HG03354 (cell line): Measurements from ENCODE around the gene PCNP.
"Not testable (repeated sequence)": the region's sequence is repeated elsewhere in the genome, so short reads cannot be mapped to it uniquely, and the experiment has no call there.

Experiments
- ATAC-seq: cut with Tn5 transposase; IDR thresholded peaks from one replicate; pipeline ENCODE4 v1.9.1; 2021; ENCODE audit warnings: mild to moderate bottlenecking; ENCODE audit not compliant: unreplicated experiment, poor library complexity, severe bottlenecking

PCNP gene

GRCh38 chr3:101631098-101631796 lies 57.3 kb downstream of the PCNP start:
- no peak for ATAC-seq

DNA sequence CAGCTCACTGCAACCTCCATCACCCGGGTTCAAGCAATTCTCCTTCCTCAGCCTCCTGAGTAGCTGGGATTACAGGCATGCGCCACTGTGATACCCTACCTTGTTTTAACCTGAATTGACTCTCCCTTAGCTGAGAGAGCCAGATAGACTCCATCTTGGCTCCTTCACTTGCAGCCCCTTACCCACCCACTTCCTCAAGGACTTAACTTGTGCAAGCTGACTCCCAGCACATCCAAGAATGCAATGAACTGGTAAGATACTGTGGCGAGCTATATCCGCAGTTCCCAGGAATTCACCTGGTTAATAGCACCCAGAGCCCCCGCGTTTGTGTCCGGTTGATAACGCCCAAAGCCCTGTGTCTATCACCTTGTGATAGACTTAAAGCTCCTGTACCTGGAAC lies 58.0 kb downstream of the PCNP start:
- ATAC-seq: not testable (repeated sequence)

GRCh38 chr3:101632586-101632985 lies 58.6 kb downstream of the PCNP start:
- no peak for ATAC-seq

- ATAC-seq: no peak
Observed at GRCh38 chr3:101633186-101633585, 59.2 kb downstream of the PCNP start.

GRCh38 chr3:101634591-101635196 lies 60.7 kb downstream of the PCNP start:
- no peak for ATAC-seq

DNA sequence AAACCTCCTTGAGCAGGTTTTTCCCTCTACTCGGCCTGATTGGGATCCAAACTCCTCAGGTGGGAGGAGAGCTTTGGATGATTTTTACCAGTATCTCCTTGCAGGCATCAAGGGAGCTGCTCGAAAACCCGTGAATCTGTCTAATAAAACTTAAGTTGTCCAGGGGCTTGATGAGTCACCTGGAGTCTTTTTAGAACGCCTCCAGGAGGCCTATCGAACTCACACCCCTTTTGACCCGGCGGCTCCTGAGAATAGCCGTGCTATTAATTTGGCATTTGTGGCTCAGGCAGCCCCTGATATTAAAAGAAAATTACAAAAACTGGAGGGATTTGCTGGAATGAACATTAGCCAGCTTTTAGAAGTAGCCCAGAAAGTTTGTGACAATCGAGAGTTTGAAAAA lies 61.4 kb downstream of the PCNP start:
- ATAC-seq: no peak

DNA sequence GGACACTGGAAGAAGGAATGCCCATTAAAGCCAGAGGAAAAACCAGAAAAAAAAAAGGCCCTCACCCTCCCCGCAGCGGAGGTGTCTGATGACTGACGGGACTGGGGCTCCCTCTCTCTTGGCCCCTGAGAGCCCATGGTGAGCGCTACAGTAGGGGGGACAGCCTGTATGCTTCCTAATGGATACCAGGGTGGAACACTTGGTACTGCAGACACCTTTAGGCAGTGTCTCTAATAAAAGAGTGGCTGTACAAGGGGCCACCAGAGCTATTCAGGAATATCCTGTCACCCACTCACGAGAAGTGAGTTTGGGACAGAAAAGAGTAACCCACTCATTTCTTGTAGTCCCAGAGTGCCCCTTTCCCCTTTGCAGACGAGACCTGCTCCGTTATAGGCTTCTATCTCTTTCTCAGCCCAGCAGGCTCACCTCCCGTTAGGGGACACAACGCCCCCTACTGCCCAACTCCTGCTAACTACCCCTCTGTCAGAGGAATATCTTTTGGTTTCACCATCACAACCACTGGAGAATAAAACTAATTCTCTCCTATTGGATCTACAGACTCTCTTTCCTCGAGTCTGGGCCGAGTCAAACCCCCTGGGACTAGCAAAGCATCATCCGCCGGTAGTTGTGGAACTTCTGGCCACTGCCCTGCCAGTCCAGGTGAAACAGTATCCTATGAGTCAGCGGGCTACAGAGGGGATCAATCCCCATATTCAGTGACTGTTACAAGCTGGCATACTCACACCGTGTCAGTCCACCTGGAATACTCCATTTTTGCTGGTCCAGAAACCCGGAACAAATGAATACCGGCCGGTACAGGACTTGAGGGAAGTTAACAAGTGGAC lies 62.2 kb downstream of the PCNP start:
- peak; percentile 96 for ATAC-seq

DNA sequence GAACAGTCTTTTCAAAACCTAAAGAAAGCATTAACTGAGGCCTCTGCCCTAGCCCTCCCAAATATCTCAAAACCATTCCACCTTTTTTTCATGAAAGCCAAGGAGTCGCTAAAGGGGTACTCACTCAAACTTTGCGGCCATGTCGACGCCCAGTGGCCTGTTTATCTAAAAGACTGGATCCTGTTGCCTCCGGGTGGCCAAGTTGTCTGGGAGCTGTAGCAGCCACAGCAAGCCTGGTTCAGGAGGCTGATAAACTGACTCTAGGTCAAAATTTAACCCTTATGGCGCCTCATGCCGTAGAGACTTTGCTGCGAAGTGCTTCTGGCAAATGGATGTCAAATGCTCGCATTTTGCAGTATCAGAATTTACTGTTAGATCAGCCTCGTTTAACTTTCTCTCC lies 63.5 kb downstream of the PCNP start:
- ATAC-seq: no peak

DNA sequence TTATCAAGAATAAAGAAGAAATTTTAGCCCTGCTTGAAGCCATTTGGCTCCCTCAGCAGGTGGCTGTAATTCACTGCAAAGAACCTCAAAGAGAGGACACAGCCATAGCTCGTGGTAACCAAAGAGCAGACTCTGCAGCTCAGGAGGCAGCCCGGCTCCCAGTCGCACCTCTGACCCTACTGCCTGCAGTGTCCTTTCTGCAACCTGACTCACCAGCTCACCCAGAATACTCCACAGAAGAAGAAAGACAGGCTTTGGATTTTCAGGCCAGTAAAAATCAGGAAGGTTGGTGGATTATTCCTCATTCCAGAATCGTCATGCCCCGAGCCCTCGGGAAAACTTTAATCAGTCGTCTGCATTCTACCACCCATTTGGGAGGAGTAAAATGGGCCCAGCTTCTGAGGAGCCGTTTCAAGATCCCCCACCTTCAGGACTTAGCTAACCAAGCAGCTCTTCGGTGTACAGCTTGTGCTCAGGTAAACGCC lies 64.3 kb downstream of the PCNP start:
- no peak for ATAC-seq

- no peak for ATAC-seq
Observed at GRCh38 chr3:101639280-101639963, 65.4 kb downstream of the PCNP start.

DNA sequence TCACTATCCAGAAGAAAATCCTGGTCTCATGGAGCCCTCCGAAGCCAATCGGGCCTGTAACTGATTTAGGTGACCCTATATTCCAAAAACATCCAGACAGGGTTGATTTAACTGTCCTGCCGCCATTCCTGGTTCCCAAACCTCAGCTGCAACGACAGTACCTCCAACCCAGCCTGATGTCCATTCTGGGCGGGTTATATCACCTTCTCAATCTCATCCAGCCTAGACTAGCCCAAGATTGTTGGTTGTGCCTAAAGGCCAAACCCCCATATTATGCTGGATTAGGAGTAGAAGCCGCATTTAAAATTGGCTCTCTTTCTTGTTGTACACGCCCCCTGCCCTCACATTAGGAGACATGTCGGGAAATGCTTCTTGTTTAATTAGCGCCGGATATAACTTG lies 66.3 kb downstream of the PCNP start:
- no peak for ATAC-seq

- not testable (repeated sequence) for ATAC-seq
Observed at GRCh38 chr3:101641397-101642115, 67.6 kb downstream of the PCNP start.

DNA sequence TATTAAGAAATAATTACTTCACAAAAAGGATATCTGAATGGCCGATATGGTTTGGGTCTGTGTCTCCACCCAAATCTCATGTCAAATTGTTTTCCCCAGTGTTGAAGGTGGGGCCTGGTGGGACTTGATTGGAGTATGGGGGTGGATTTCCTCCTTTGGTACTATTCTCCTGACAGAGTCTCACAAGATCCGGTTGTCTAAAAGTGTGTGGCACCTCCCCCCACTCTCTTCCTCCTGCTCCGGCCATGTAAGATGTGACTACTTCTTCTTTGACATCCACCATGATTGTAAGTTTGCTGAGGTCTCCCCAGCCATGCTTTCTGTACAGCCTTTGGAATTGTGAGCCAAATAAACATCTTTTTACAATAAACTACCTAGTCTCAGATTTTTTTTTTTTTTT lies 68.5 kb downstream of the PCNP start:
- ATAC-seq: no peak

- ATAC-seq: no peak
Observed at GRCh38 chr3:101643009-101643844, 69.2 kb downstream of the PCNP start.
